Gastrocnemius medialis (tissue), 4 donors: ENCODE measurements around the gene COMMD7.

Experiments used
- CTCF ChIP-seq, 5 experiments: fragments of 450-650 bp in 3 of 5; fragments of 200-600 bp in 2 of 5; sonication (generic) in 2 of 5; IDR thresholded peaks in 4 of 5; conservative IDR thresholded peaks in 1 of 5; 1 replicate in 4 of 5; 2 replicates in 1 of 5; pipeline ENCODE4 v1.5.1; 2016 to 2019; ENCODE audit warnings: antibody characterized with exemption in 5 of 5, mild to moderate bottlenecking in 3 of 5, moderate library complexity in 3 of 5
- POLR2A ChIP-seq, 2 donors: fragments of 450-650 bp; IDR thresholded peaks; one replicate each; pipeline ENCODE4 v1.6.1; 2017; ENCODE audit warnings: antibody characterized with exemption in 2 of 2, mild to moderate bottlenecking in 2 of 2, moderate library complexity in 2 of 2

DNA sequence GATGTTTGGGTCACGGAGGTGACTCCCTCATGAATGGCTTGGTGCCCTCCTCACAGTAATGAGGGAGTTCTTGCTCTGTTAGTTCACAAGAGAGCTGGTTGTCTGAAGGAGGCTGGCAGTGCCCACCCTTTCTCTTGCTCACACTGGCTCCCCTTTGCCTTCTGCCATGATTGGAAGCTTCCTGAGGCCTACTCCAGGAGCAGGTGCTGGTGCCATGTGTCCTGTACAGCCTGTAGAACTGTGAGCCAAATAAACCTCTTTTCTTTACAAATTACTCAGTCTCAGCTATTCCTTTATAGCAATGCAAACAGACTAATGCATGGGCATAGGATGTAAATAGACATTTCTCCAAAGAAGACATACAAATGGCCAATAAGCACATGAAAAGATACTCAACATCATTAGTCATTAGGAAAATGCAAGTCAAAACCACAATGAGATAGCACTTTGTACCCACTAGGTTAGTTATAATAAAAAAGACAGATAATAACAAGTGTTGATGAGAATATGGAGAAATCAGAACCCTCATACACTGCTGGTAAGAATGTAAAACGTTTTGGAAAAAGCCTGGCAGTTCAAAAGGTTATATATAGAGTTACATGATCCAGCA is 87.3 kb downstream of the COMMD7 start:
- no peak for TF ChIP-seq CTCF (IDR thresholded peaks at IDR 0.05 in 4 of 5, conservative IDR thresholded peaks at IDR 0.05 in 1 of 5)
- no peak for TF ChIP-seq POLR2A (IDR thresholded peaks at IDR 0.05)
